A549 (cell line): ENCODE results near the gene CHST11. TPM values are rescaled to one million over a fixed set of nuclear protein-coding genes. Genes with fewer than 3 reads are reported as not detected.

Experiments used
- ATAC-seq, 2 experiments: fragments of 200-7000 bp in 1 of 2; fragments of >200 bp in 1 of 2; cut with Nextera tagmentation in 1 of 2; cut with Tn5 transposase in 1 of 2; 3 replicates each; pipeline versions ENCODE4 v1.8.0 to v1.9.1; 2018 to 2020; ENCODE audit warnings: mild to moderate bottlenecking in 1 of 2, moderate library complexity in 1 of 2
- CTCF ChIA-PET: fragments of 300-600 bp; sonication (Branson Sonifier 250); formaldehyde crosslinking; extraction: SDS; loops from one replicate; lab custom pipeline; 2021; ENCODE audit warnings: antibody characterized with exemption, inconsistent platforms; lab: Yijun Ruan, JAX
- POLR2A ChIA-PET: fragments of 350-600 bp; formaldehyde crosslinking; extraction: SDS; loops from one replicate; lab custom pipeline; 2021; ENCODE audit warnings: antibody characterized with exemption, inconsistent platforms; lab: Yijun Ruan, JAX
- DNase-seq, 2 experiments: peaks; one replicate each; pipeline versions ENCODE4 v3.0.0 to v3.0.0-alpha.2; 2011 to 2016; ENCODE audit warnings: low read depth in 1 of 2, low spot score in 1 of 2
- FAIRE-seq: peaks from 2 replicates; lab custom pipeline; 2011; peaks lifted over from hg19 to GRCh38; lab: Jason Lieb, UNC
- H3K27ac ChIP-seq, 2 experiments: fragments of >200 bp; sonication (Bioruptor Twin); formaldehyde crosslinking; 3 replicates each; pipeline ENCODE4 v1.5.1; 2016 to 2017
- H3K4me1 ChIP-seq: fragments of >200 bp; sonication (Bioruptor Twin); formaldehyde crosslinking; 3 replicates; pipeline ENCODE4 v1.6.1; 2016
- H3K4me2 ChIP-seq: fragments of >200 bp; sonication (Bioruptor Twin); formaldehyde crosslinking; 3 replicates; pipeline ENCODE4 v1.6.1; 2016
- H3K4me3 ChIP-seq: fragments of >200 bp; sonication (Bioruptor Twin); formaldehyde crosslinking; 3 replicates; pipeline ENCODE4 v1.5.1; 2016
- H3K9me3 ChIP-seq: fragments of >200 bp; sonication (Bioruptor Twin); formaldehyde crosslinking; 3 replicates; pipeline ENCODE4 v1.6.1; 2016
- BCL3 ChIP-seq: fragments of >200 bp; sonication (Bioruptor Twin); formaldehyde crosslinking; IDR thresholded peaks from 3 replicates; pipeline ENCODE4 v1.6.1; 2016
- BHLHE40 ChIP-seq: IDR thresholded peaks from 2 replicates; pipeline ENCODE4 v1.6.1; 2012; ENCODE audit warnings: low read depth, low read length, inconsistent platforms
- CBX2 ChIP-seq: fragments of 200-600 bp; sonication (generic); IDR thresholded peaks from 2 replicates; pipeline ENCODE4 v1.6.1; 2016; ENCODE audit warnings: low read depth, mild to moderate bottlenecking, borderline replicate concordance
- CEBPB ChIP-seq, 2 experiments: fragments of >200 bp in 1 of 2; sonication (Bioruptor Twin) in 1 of 2; formaldehyde crosslinking in 1 of 2; IDR thresholded peaks; 2 replicates each; pipeline ENCODE4 v1.6.1; 2012 to 2016
- CHD2 ChIP-seq: fragments of 150-350 bp; IDR thresholded peaks from 2 replicates; pipeline ENCODE4 v1.6.1; 2014; ENCODE audit warnings: low read length; ENCODE audit not compliant: partially characterized antibody
- EP300 ChIP-seq, 2 experiments: fragments of >200 bp; sonication (Bioruptor Twin); formaldehyde crosslinking; IDR thresholded peaks; 2 replicates in 1 of 2; 3 replicates in 1 of 2; pipeline ENCODE4 v1.6.1; 2016 to 2017
- ESRRA ChIP-seq: fragments of 150-350 bp; IDR thresholded peaks from 2 replicates; pipeline ENCODE4 v1.6.1; 2014; ENCODE audit warnings: mild to moderate bottlenecking, low read length, borderline replicate concordance
- FOXS1 ChIP-seq: fragments of 250-450 bp; sonication (Bioruptor Pico); IDR thresholded peaks from 2 replicates; pipeline ENCODE4 v1.5.0; 2020; ENCODE audit warnings: mild to moderate bottlenecking, moderate library complexity
- HDAC2 ChIP-seq: fragments of 200-600 bp; sonication (generic); IDR thresholded peaks from 2 replicates; pipeline ENCODE4 v1.6.1; 2016
- HES2 ChIP-seq: fragments of >200 bp; sonication (Bioruptor Twin); formaldehyde crosslinking; IDR thresholded peaks from 2 replicates; pipeline ENCODE4 v1.6.1; 2016
- HEYL ChIP-seq: fragments of 250-450 bp; sonication (Bioruptor Pico); IDR thresholded peaks from 2 replicates; pipeline ENCODE4 v1.8.0; 2021; ENCODE audit warnings: mild to moderate bottlenecking, moderate library complexity
- HOXA7 ChIP-seq: fragments of 250-450 bp; sonication (Bioruptor Pico); IDR thresholded peaks from 2 replicates; pipeline ENCODE4 v1.5.0; 2020; ENCODE audit warnings: mild to moderate bottlenecking, moderate library complexity
- HOXB5 ChIP-seq: fragments of 250-450 bp; sonication (Bioruptor Pico); IDR thresholded peaks from 2 replicates; pipeline ENCODE4 v1.5.0; 2020; ENCODE audit warnings: mild to moderate bottlenecking, moderate library complexity
- JUN ChIP-seq, 2 experiments: fragments of >200 bp; sonication (Bioruptor Twin); formaldehyde crosslinking; IDR thresholded peaks; 2 replicates in 1 of 2; 3 replicates in 1 of 2; pipeline ENCODE4 v1.6.1; 2016 to 2017
- NPAS2 ChIP-seq: fragments of 250-450 bp; sonication (Bioruptor Pico); IDR thresholded peaks from 2 replicates; pipeline ENCODE4 v1.8.0; 2022; ENCODE audit warnings: mild to moderate bottlenecking, moderate library complexity, borderline replicate concordance
- NR3C1 ChIP-seq: fragments of >200 bp; sonication (Bioruptor Twin); formaldehyde crosslinking; IDR thresholded peaks from 3 replicates; pipeline ENCODE4 v1.6.1; 2017
- RAD21 ChIP-seq, 2 experiments: fragments of >200 bp in 1 of 2; sonication (Bioruptor Twin) in 1 of 2; formaldehyde crosslinking in 1 of 2; IDR thresholded peaks in 1 of 2; conservative IDR thresholded peaks in 1 of 2; 2 replicates in 1 of 2; 3 replicates in 1 of 2; pipeline ENCODE4 v1.6.1; 2012 to 2018; ENCODE audit warnings: inconsistent platforms in 1 of 2
- SMC3 ChIP-seq: fragments of >200 bp; sonication (Bioruptor Twin); formaldehyde crosslinking; IDR thresholded peaks from 3 replicates; pipeline ENCODE4 v1.6.1; 2018; ENCODE audit warnings: inconsistent platforms
- TFCP2L1 ChIP-seq: fragments of 250-450 bp; sonication (Bioruptor Pico); IDR thresholded peaks from 2 replicates; pipeline ENCODE4 v1.5.0; 2021; ENCODE audit warnings: mild to moderate bottlenecking
- ZC3H11A ChIP-seq: fragments of 450-650 bp; IDR thresholded peaks from 2 replicates; pipeline ENCODE4 v1.6.1; 2014; ENCODE audit warnings: antibody characterized with exemption, mild to moderate bottlenecking
- ZNF302 ChIP-seq: fragments of 250-450 bp; sonication (Bioruptor Pico); IDR thresholded peaks from 2 replicates; pipeline ENCODE4 v1.9.0; 2021; ENCODE audit warnings: inconsistent platforms, mild to moderate bottlenecking, moderate library complexity
- ZSCAN20 ChIP-seq: fragments of 250-450 bp; sonication (Bioruptor Pico); IDR thresholded peaks from 2 replicates; pipeline ENCODE4 v1.8.0; 2022; ENCODE audit warnings: mild to moderate bottlenecking, moderate library complexity
- WGBS: methylation state at CpG from one replicate; pipeline ENCODE4 v1.1.6; 2017; ENCODE audit errors: missing lambda C conversion rate; 5-methylcytosine and 5-hydroxymethylcytosine counted together
- polyA plus RNA-seq, 4 experiments: library from polyadenylated mRNA; depleted of rRNA in 3 of 4; stranded (reverse); fragments of >200 nt; fragmentation: RNase III in 1 of 4; extraction: RNeasy Plus Mini Kit Qiagen cat#74134 plus additional on column Dnase treatment in 1 of 4; gene quantifications; 2 replicates in 3 of 4; 3 replicates in 1 of 4; pipeline ENCODE4 v1.2.3, GENCODE V29; 2011 to 2017
- TF ChIP-seq, protein P1 (sequence below): fragments of 450-650 bp; IDR thresholded peaks from 2 replicates; pipeline ENCODE4 v1.6.1; 2014; ENCODE audit warnings: antibody characterized with exemption
- TF ChIP-seq, protein P2 (sequence below): IDR thresholded peaks from 2 replicates; pipeline ENCODE4 v1.6.1; 2012; ENCODE audit warnings: low read depth, borderline replicate concordance

CHST11 gene
- polyA plus RNA-seq, 2 of the 4 experiments (the other 2 are of a cell fraction) = 19.2 to 21.8 TPM

DNA sequence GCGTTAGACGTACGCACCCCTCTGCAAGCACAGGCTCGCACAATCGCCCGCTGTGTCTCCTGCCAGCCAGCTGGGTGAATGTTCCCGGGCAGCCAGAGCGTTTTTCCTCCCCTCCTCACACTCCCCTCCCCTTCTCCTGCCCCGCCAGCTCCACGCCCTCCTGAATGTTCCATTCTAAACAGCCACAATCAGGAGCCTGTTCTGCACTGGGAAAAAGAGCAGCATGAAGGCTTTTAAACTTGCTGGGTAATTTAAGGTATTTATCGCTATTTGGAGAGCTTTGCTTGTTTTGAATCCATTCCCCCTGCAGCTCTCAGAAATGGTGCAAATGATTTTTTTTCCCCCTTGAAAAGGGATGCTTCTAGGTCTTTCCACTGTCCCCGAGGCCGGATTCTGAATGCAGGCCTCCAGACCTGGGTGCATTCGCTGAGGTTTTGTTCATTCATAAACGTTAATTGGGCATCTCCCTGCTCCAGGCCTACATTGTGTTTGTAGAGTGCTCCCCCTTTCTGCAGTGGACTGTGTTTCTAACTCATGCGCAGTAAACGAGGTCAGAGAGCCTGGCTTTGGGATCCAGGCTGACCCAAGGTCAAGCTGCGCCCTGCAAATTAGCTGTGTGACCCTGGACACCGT lies 212.5 kb downstream of the CHST11 start:
- CTCF ChIA-PET = interaction anchor here (0.6 to 2.9 kb wide), 10 partner anchors 9 to 468 kb away, joined by 3 to 8 read pairs (median 3); partner anchors contain the start of gene CHST11

GRCh38 chr12:104669851-104670337 lies 213.1 kb downstream of the CHST11 start:
- ATAC-seq = peak in 1 of 2 experiments; percentile 3; a peak in 1 of 6 replicates
- whole genome bisulfite sequencing = 76% methylated on average over 6 of the region's 6 CpGs
- TF ChIP-seq TFCP2L1 = no peak
- TF ChIP-seq, protein P1, sequence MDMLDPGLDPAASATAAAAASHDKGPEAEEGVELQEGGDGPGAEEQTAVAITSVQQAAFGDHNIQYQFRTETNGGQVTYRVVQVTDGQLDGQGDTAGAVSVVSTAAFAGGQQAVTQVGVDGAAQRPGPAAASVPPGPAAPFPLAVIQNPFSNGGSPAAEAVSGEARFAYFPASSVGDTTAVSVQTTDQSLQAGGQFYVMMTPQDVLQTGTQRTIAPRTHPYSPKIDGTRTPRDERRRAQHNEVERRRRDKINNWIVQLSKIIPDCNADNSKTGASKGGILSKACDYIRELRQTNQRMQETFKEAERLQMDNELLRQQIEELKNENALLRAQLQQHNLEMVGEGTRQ = no peak
- 0 out of 4 replicates have a peak, but pooled peaks of 1 of the 2 experiments have one; percentile 3 for TF ChIP-seq CEBPB (IDR thresholded peaks at IDR 0.05)
- TF ChIP-seq, protein P2, sequence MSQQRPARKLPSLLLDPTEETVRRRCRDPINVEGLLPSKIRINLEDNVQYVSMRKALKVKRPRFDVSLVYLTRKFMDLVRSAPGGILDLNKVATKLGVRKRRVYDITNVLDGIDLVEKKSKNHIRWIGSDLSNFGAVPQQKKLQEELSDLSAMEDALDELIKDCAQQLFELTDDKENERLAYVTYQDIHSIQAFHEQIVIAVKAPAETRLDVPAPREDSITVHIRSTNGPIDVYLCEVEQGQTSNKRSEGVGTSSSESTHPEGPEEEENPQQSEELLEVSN = no peak
- TF ChIP-seq SMC3 = no peak
- Histone ChIP-seq H3K4me1 (peaks cover 63% of the 10 kb centered on the region), H3K27ac (peak overlapping the region; percentile 84 to 93), H3K9me3 (no peaks in the 10 kb centered on the region), H3K4me3 (no peak overlapping the region), H3K4me2 (peak overlapping the region; percentile 69)
- POLR2A ChIA-PET = no interaction called here
- no peak for DNase-seq
- FAIRE-seq = no peak
- CTCF ChIA-PET = interaction anchor here (0.6 to 1.9 kb wide), 7 partner anchors 10 to 469 kb away, joined by 3 to 6 read pairs (median 3); partner anchors contain the start of gene CHST11

More for the DNA sequence above, 212.5 kb downstream of the CHST11 start:
- ATAC-seq (no peak), DNase-seq (peak in 1 of 2 experiments; percentile 22), FAIRE-seq (no peak)
- Histone ChIP-seq H3K4me2 (peak overlapping the region; percentile 69), H3K4me3 (no peak overlapping the region), H3K9me3 (no peaks in the 10 kb centered on the region), H3K27ac (peak overlapping the region; percentile 84 to 93), H3K4me1 (peaks cover 69% of the 10 kb centered on the region)
- TF ChIP-seq ZNF302 (no peak), HEYL (no peak), RAD21 (conservative IDR thresholded peaks at IDR 0.05 in 1 of 2, IDR thresholded peaks at IDR 0.05 in 1 of 2) (peak; percentile 34 to 51; a peak in 2 of 5 replicates)
- 69% methylated on average over 19 of the region's 19 CpGs for WGBS
- POLR2A ChIA-PET = no interaction called here

DNA sequence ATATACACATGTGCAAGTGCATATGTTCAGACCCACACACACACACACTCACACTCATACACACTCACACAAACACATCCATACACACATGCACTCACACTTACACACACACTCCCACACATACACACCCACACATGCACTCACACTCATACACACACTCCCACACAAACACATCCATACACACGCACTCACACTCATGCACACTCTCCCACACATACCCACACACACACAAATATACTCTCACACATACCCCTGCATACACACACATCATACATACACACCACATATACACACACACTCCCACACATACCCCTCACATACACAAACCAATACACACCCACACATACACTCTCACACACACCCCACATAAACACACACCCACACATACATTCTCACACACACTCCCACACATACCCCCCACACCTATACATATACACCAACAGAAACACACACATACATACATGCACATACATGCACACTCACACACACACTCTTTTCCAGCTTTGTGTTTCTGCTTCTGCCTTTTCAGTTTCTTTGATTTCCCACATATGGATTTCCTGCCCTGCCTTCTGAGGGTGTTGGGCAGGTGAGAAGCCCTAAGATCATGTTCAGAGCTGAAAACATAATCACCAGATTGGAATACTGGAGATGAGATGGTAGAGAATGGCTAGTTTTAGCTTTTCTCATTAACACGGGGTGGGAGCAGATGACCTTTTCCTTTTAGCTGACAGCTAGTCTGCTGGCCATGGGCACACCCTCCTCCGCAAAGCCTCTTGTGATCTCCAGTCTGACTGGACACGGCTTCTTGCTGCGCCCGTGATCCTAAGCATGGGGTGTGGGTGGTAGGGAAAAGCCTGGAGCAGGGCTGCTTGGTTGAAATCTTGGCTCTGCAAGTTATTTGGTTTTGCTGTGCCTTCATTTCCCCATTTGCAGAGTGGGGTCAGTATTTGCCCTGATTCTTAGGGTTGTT lies 214.0 kb downstream of the CHST11 start:
- TF ChIP-seq, protein P1 = no peak
- TF ChIP-seq HEYL (no peak), NPAS2 (no peak), FOXS1 (CRISPR knock-in tag) (no peak), ZSCAN20 (CRISPR knock-in tag) (no peak), CHD2 (no peak), ESRRA (no peak), HOXB5 (CRISPR knock-in tag) (no peak), EP300 (IDR thresholded peaks at IDR 0.05) (no peak), BHLHE40 (no peak), HES2 (no peak), HOXA7 (CRISPR knock-in tag) (no peak), JUN (IDR thresholded peaks at IDR 0.05) (no peak), ZC3H11A (no peak), NR3C1 (no peak), CBX2 (no peak), HDAC2 (no peak), BCL3 (no peak)
- TF ChIP-seq, all 56 proteins: peak for 0
- ChIA-PET CTCF (interaction anchor here (0.9 to 1.1 kb wide), 3 partner anchors 8 to 289 kb away, joined by 3 to 4 read pairs (median 3); no protein-coding TSS in a partner anchor), POLR2A (interaction anchor here (1.9 kb wide), 1 partner anchor 67 kb away, joined by 10 read pairs; no protein-coding TSS in a partner anchor)
- peak; percentile 39 to 66; a peak in 4 of 6 replicates for ATAC-seq
- Histone ChIP-seq H3K9me3 (no peaks in the 10 kb centered on the region), H3K27ac (peak overlapping the region; percentile 84 to 93), H3K4me2 (peak overlapping the region; percentile 69), H3K4me3 (no peak overlapping the region), H3K4me1 (peaks cover 55% of the 10 kb centered on the region)
- DNase-seq = peak; percentile 21 to 52
- no peak for FAIRE-seq
- WGBS = 23% methylated on average over 6 of the region's 6 CpGs
